ENCODE measurements around the gene MRPL52.
A peak's percentile ranks its signal among the peaks of the same experiment; 100 is the strongest.

The MRPL52 gene

GRCh38 chr14:22844221-22845102 is 14.8 kb downstream of the MRPL52 start:
- no peak for DNase-seq (ENCODE audit: insufficient read length, low spot score)
- TF ChIP-seq POU2F2 (IDR thresholded peaks at IDR 0.05; ENCODE audit: low read depth, low read length), result no peak
- no peak for TF ChIP-seq POLR2AphosphoS5 (IDR thresholded peaks at IDR 0.05; ENCODE audit: low read depth, low read length)
- TF ChIP-seq PAX5 (IDR thresholded peaks at IDR 0.05; ENCODE audit: insufficient read depth, low read length, severe bottlenecking), result no peak
- TF ChIP-seq SPI1 (IDR thresholded peaks at IDR 0.05; ENCODE audit: low read depth, low read length), result no peak
- no peak for TF ChIP-seq TAF1 (IDR thresholded peaks at IDR 0.05; ENCODE audit: low read depth, low read length)
- TF ChIP-seq POLR2A (IDR thresholded peaks at IDR 0.05; ENCODE audit: low read depth, low read length), result no peak
- FAIRE-seq, result no peak

GRCh38 chr14:22845103-22845394 is 15.4 kb downstream of the MRPL52 start:
- FAIRE-seq, result no peak
- no peak for TF ChIP-seq PAX5 (IDR thresholded peaks at IDR 0.05; ENCODE audit: insufficient read depth, low read length, severe bottlenecking)
- TF ChIP-seq POLR2AphosphoS5 (IDR thresholded peaks at IDR 0.05; ENCODE audit: low read depth, low read length), result no peak
- no peak for TF ChIP-seq TAF1 (IDR thresholded peaks at IDR 0.05; ENCODE audit: low read depth, low read length)
- no peak for TF ChIP-seq SPI1 (IDR thresholded peaks at IDR 0.05; ENCODE audit: low read depth, low read length)
- TF ChIP-seq POLR2A (IDR thresholded peaks at IDR 0.05; ENCODE audit: low read depth, low read length), result no peak
- no peak for TF ChIP-seq POU2F2 (IDR thresholded peaks at IDR 0.05; ENCODE audit: low read depth, low read length)
- no peak for DNase-seq (ENCODE audit: insufficient read length, low spot score)

- no peak for FAIRE-seq
- DNase-seq (ENCODE audit: insufficient read length, low spot score), result no peak
- no peak for TF ChIP-seq POU2F2 (IDR thresholded peaks at IDR 0.05; ENCODE audit: low read depth, low read length)
- no peak for TF ChIP-seq SPI1 (IDR thresholded peaks at IDR 0.05; ENCODE audit: low read depth, low read length)
- TF ChIP-seq TAF1 (IDR thresholded peaks at IDR 0.05; ENCODE audit: low read depth, low read length), result no peak
- no peak for TF ChIP-seq POLR2A (IDR thresholded peaks at IDR 0.05; ENCODE audit: low read depth, low read length)
- TF ChIP-seq PAX5 (IDR thresholded peaks at IDR 0.05; ENCODE audit: insufficient read depth, low read length, severe bottlenecking), result no peak
- TF ChIP-seq POLR2AphosphoS5 (IDR thresholded peaks at IDR 0.05; ENCODE audit: low read depth, low read length), result no peak
These were observed 16.3 kb downstream of the MRPL52 start for GRCh38 chr14:22845821-22846625.

GRCh38 chr14:22846811-22847307 is 17.2 kb downstream of the MRPL52 start:
- DNase-seq (ENCODE audit: insufficient read length, low spot score) (no peak), FAIRE-seq (no peak)
- TF ChIP-seq POLR2AphosphoS5 (IDR thresholded peaks at IDR 0.05; ENCODE audit: low read depth, low read length), result no peak
- TF ChIP-seq POLR2A (IDR thresholded peaks at IDR 0.05; ENCODE audit: low read depth, low read length), result no peak
- no peak for TF ChIP-seq TAF1 (IDR thresholded peaks at IDR 0.05; ENCODE audit: low read depth, low read length)
- no peak for TF ChIP-seq SPI1 (IDR thresholded peaks at IDR 0.05; ENCODE audit: low read depth, low read length)
- no peak for TF ChIP-seq PAX5 (IDR thresholded peaks at IDR 0.05; ENCODE audit: insufficient read depth, low read length, severe bottlenecking)
- no peak for TF ChIP-seq POU2F2 (IDR thresholded peaks at IDR 0.05; ENCODE audit: low read depth, low read length)

GRCh38 chr14:22847661-22848341 is 18.1 kb downstream of the MRPL52 start:
- FAIRE-seq, result no peak

DNA sequence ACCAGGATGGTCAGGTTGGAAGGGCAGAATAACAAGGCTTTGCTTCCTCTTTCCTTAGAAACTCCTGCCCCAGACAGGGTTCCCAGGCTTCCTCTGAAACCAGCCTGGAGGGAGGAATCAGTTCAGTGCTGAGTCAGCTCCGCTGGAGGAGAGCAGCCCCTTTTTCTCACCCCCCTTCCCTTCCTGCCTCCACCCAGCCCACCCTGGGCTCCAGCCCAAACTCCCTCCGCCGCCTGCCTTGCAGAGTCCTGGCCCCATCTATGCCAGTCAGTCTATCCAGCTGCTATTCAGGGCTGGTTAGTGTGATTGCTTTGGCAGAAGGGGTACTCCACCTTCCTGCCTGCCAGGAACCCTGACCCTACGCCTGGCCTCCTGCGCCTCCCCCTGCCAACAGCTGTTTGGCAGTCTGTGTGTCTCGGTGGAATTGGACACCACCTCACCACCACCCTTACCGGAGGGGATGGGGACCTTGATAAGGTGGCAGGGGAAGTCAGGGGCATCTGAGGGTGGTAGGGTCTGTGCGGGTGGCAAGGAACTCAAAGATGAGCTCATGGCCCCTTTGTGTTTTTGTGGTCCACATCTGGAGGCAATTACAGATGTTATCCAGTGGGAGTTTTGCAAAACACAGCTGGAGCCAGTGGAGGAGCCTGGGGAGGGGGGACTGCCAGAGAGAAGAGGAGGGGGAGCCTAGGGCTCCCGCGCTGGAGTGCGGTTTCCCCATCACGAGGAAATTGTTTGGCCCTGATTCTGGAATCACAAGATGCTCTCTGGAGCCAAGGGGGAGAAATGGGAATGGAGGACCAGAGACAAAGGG is 18.9 kb downstream of the MRPL52 start:
- DNase-seq (ENCODE audit: insufficient read length, low spot score) (peak; percentile 32), FAIRE-seq (no peak)

More at GRCh38 chr14:22847661-22848341, 18.1 kb downstream of the MRPL52 start:
- DNase-seq (ENCODE audit: insufficient read length, low spot score), result no peak
- no peak for TF ChIP-seq POLR2A (IDR thresholded peaks at IDR 0.05; ENCODE audit: low read depth, low read length)
- TF ChIP-seq SPI1 (IDR thresholded peaks at IDR 0.05; ENCODE audit: low read depth, low read length), result peak; percentile 46; the same call in 1 of the 2 replicates
- no peak for TF ChIP-seq POU2F2 (IDR thresholded peaks at IDR 0.05; ENCODE audit: low read depth, low read length)
- TF ChIP-seq POLR2AphosphoS5 (IDR thresholded peaks at IDR 0.05; ENCODE audit: low read depth, low read length), result no peak
- no peak for TF ChIP-seq TAF1 (IDR thresholded peaks at IDR 0.05; ENCODE audit: low read depth, low read length)

GRCh38 chr14:22849212-22849819 is 19.6 kb downstream of the MRPL52 start:
- no peak for DNase-seq (ENCODE audit: insufficient read length, low spot score)
- no peak for TF ChIP-seq SPI1 (IDR thresholded peaks at IDR 0.05; ENCODE audit: low read depth, low read length)
- TF ChIP-seq TAF1 (IDR thresholded peaks at IDR 0.05; ENCODE audit: low read depth, low read length), result no peak
- no peak for TF ChIP-seq POLR2A (IDR thresholded peaks at IDR 0.05; ENCODE audit: low read depth, low read length)
- no peak for TF ChIP-seq PAX5 (IDR thresholded peaks at IDR 0.05; ENCODE audit: insufficient read depth, low read length, severe bottlenecking)
- TF ChIP-seq POLR2AphosphoS5 (IDR thresholded peaks at IDR 0.05; ENCODE audit: low read depth, low read length), result no peak
- no peak for TF ChIP-seq POU2F2 (IDR thresholded peaks at IDR 0.05; ENCODE audit: low read depth, low read length)
- FAIRE-seq, result no peak

More for the DNA sequence above, 18.9 kb downstream of the MRPL52 start:
- no peak for TF ChIP-seq POU2F2 (IDR thresholded peaks at IDR 0.05; ENCODE audit: low read depth, low read length)
- TF ChIP-seq PAX5 (IDR thresholded peaks at IDR 0.05; ENCODE audit: insufficient read depth, low read length, severe bottlenecking), result no peak
- no peak for TF ChIP-seq TAF1 (IDR thresholded peaks at IDR 0.05; ENCODE audit: low read depth, low read length)
- TF ChIP-seq SPI1 (IDR thresholded peaks at IDR 0.05; ENCODE audit: low read depth, low read length), result no peak
- TF ChIP-seq POLR2AphosphoS5 (IDR thresholded peaks at IDR 0.05; ENCODE audit: low read depth, low read length), result no peak
- TF ChIP-seq POLR2A (IDR thresholded peaks at IDR 0.05; ENCODE audit: low read depth, low read length), result no peak
